CD1c-positive myeloid dendritic cell (primary cell): Measurements from ENCODE around the gene SLC34A3.

ENCODE experiments used
- DNase-seq: peaks from one replicate; pipeline ENCODE4 v3.0.0-alpha.2; 2016; ENCODE audit errors: extremely low spot score

The SLC34A3 gene

GRCh38 chr9:137230705-137231371 lies at the start of gene SLC34A3:
Gene SLC34A3, plus strand, starts transcription at chr9:137230901. Its CDS starts 802 bp downstream, at chr9:137231703.
- DNase-seq, result no peak

DNA sequence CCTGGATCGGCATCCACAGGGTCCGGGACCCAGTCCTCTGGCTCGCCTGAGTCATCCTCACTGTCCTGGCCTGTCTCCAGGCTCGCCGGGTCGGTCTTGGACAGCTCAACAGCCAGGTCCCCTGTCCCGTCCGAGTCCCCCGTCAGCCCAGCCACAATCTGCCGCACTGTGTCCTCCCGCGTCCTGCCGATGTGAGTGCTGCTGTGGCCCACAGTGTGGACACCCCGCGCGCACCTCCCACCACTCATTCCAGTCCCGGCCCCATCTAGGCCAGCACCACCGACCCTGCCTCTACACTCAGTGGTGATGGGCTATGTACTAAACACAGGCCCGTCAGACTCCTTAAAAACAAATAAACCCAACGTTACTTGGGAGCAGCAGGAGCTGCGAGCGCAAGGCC lies 49.0 kb upstream of the SLC34A3 start:
- no peak for DNase-seq

DNA sequence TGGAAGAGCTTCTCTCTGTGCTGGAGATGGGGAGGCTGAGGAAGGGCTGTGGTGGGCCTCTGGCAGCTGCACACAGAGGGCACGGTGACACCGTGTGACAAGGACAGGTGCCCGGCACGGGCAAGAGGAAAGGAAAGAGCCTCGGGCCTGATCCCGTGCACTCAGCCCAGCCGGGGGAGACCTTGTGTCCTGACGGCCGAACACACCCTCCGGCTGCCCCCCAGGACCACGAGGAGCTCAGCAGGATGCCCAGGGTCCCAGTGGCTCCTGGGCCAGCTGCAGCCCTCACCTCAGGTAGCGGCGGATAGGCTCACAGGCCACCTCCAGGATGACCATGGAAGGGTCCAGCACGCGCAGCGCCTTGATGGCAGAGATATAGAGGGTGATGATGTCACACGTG lies 47.9 kb upstream of the SLC34A3 start:
- no peak for DNase-seq

DNA sequence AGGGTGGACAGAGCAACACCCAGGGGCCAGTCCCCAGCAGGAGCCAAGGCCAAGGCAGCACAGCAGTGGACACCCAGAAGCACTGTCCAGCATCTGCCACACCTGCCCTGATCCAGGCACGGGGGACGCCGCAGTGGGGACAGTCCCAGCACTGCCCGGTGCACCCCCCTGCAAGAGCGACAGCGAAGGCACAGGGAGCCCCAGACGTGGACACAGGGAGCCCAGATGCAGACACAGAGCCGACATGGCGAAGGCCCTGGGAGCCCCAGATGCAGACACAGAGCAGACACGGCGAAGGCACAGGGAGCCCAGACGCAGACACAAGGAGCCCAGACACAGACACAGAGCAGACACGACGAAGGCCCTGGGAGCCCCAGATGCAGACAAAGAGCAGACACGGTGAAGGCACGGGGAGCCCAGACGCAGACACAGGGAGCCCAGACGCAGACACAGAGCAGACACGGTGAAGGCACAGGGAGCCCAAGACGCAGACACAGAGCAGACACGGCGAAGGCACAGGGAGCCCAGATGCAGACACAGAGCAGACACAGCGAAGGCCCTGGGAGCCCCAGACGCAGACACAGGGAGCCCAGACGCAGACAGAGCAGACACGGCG lies 46.6 kb upstream of the SLC34A3 start:
- DNase-seq, result no peak

DNA sequence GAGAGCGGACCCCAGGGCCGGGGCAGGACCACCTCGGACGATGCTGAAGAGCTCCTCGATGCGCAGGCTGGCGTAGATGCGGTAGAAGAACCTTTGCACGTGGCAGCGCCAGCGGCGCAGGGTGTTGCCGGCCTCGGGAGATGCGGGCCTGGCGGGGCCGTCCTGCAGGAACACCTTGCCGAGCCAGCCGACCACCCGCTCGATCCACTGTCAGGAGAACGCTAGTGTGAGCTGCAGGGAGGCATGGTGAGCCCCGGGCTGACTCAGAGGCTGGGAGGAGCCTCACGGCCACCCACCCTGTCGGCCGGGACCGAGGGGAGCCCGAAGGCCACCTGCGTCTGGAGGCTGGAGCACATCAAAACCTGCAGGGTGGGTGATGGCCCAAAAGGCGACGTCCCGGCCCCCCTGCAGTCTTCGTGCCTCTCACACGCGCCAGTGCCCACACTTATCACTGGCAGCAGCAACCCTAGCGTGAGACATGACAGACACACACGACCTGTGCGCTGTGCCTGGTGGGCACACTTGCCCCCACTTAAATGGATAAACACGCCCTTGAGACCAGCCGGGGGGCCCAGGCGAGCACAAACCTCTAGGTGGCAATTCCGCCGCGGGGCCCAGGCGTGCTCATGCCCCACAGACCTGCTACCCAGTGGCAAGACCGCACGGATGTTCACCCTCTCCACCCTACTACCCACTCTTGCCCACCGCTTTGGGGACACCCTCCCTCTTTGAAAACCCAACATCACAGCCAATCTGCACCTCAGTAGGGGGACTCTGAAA lies 45.6 kb upstream of the SLC34A3 start:
- no peak for DNase-seq

GRCh38 chr9:137185921-137186320 lies 44.8 kb upstream of the SLC34A3 start:
- no peak for DNase-seq

- no peak for DNase-seq
These were observed 44.3 kb upstream of the SLC34A3 start for GRCh38 chr9:137186385-137186784.

- no peak for DNase-seq
These were observed 43.3 kb upstream of the SLC34A3 start for GRCh38 chr9:137187386-137187785.

- no peak for DNase-seq
These were observed 42.6 kb upstream of the SLC34A3 start for GRCh38 chr9:137188086-137188489.

DNA sequence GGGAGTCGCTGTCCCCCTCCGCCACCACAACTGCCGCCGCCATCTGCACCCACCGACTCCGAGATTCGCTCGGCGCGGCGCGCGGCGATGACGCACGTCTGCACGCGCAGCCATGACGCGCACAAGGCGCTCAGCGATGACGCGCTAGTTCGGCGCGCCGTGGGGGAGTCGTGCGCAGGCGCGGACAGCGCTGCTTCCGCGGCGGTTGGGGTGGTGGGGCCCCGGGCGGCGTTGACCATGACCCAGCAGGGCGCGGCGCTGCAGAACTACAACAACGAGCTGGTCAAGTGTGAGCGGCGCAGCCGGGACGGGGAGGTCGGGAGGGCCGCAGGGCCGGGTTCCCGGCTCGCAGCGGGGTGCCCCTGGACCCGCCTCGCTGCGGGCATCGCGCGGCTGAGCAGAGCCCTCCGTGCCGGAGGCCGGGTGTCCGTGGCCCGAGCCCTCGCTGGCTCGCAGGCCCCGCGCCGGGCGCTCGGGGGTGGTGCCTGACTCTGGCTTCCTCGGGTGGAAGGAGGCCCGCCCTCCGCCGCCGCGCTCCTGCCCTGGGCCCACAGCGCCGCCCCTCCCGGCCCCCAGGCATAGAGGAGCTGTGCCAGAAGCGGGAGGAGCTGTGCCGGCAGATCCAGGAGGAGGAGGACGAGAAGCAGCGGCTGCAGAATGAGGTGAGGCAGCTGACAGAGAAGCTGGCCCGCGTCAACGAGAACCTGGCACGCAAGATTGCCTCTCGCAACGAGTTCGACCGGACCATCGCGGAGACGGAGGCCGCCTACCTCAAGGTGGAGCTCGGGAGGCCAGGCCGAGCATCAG lies 42.0 kb upstream of the SLC34A3 start, which contains the start of the genes ANAPC2 and SSNA1:
TSS of gene ANAPC2 (minus strand) at position 71 of the 807 bp plus-strand sequence. CDS start at position 43, 28 bp downstream.
TSS of gene SSNA1 (plus strand) at position 187 of the 807 bp plus-strand sequence. CDS start at position 238, 51 bp downstream.
- DNase-seq, result peak; percentile 98

DNA sequence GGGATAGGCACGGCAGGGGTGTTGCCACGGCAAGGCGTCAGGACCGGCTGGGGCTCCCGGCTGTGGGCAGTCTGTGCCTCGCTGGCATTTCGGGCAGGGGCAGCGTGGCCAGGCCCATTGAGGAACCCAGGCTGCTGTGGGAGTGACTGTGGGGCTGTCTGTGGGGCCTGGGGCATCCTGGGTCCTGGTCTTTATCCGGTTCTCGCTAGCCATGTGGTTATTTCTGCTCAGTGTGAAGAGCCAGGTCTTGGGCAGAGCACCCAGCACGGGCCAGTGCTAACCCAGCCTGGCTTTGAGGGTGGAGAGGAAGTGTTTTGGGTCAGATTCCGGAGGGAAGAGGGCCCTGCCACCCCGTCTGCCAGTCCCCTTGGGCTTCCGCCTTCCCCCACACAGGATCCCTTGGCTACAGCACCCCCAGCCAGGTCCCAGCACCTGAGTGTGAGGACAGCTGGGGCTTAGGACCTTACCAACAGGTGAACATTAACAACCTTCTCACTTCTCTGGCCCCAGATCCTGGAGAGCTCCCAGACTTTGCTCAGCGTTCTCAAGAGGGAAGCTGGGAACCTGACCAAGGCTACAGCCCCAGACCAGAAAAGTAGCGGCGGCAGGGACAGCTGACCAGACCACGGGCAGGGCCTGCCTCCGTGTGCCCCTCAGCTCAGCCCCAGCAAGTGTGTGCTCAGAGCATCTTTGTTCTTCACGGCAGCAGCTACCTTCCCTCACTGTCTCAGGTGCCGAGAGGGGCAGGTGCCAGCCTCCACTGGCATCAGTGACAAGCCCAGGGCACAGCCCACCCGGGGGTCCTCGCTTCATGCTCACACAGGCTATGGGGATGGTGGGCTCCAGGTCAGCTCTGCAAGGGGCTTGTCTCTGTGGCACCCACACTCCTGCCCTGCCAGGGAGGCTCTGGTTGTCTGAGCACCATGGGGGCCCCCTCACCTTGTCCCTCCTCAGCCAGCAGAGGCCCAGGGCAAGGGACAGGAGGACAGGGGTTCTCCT lies 41.1 kb upstream of the SLC34A3 start:
- DNase-seq, result no peak

DNA sequence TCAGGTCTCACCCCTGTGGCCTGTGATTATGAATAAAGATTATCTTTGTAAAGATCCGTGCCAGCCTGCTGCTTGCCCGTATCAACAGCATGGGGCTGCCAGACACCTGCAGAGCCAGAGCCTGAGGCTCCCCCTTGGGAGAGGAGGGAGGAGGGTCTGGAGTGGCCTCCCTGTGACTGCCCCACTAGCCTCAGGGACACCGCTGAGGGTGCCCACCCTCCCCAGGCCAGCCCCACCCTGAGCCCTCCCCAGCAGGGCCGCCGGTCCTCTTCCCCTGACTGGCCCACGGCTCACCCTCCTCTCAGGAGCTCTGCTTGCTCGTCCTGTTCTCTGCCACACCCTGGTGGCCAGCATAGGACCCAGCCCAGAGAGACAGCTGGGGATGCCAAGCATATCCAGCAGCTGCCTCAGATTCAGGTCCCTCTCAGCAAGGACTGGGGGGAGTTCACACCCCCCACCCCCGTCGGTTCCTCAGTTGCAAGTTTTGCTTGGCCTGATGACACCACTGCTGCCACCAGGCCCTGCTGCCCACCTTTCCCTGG lies 40.3 kb upstream of the SLC34A3 start:
- DNase-seq, result no peak

DNA sequence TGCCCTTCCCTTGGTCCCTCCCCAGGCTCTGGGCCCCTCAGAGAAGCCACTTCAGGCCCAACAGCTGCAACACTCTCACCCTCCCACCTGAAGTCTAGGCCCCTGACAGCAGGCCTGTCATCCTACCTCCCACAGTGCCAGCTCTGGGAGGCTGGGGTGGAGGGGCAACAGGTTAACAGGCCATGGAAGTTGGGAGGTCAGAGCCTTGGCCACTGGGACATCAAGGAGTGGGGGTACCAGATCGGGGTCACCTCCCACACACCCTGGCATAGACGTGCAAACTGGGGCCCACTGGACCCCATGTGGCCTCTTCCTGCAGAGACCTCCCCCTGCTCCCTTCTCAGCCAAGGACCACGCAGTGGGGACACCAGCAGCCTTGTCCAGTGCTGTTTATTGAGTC lies 39.5 kb upstream of the SLC34A3 start:
- no peak for DNase-seq

- no peak for DNase-seq
These were observed 38.8 kb upstream of the SLC34A3 start for GRCh38 chr9:137191691-137192447.

- DNase-seq, result no peak
These were observed 38.3 kb upstream of the SLC34A3 start for GRCh38 chr9:137192448-137192780.

- DNase-seq, result no peak
These were observed 37.8 kb upstream of the SLC34A3 start for GRCh38 chr9:137192859-137193258.

DNA sequence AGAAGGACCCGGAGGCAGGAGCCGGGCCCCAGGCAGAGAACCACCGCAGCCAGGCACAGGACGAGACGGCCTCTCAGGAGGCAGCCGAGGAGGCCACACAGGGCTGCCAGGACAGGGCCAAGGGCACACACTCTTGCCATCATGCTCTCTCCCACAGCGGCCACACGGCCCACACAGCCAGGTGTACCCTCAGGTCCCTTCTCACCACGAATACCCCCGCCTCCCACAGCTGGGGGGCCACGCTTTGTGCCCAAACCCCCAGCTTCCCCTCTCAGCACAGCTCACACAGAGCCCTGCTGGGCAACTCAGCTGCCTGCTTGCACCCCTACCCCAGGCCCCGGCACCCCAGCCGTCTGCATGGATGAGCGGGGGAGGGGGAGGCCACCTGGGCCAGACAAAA lies 36.9 kb upstream of the SLC34A3 start:
- DNase-seq, result no peak

GRCh38 chr9:137194388-137194787 lies 36.3 kb upstream of the SLC34A3 start:
- no peak for DNase-seq

- DNase-seq, result no peak
These were observed 35.8 kb upstream of the SLC34A3 start for GRCh38 chr9:137194909-137195308.
